H1 (cell line): ENCODE measurements around the gene UVRAG. TPM values are rescaled to one million over a fixed set of nuclear protein-coding genes. Genes with fewer than 3 reads are reported as not detected.

Experiments used
- CTCF ChIA-PET: fragments of 300-600 bp; sonication (Branson Sonifier 250); formaldehyde crosslinking; loops from one replicate; lab custom pipeline; 2021; ENCODE audit not compliant: partially characterized antibody; lab: Charles Lee
- POLR2A ChIA-PET: fragments of 300-600 bp; sonication (Branson Sonifier 250); formaldehyde crosslinking; loops from one replicate; lab custom pipeline; 2021; ENCODE audit warnings: inconsistent platforms; ENCODE audit not compliant: partially characterized antibody; lab: Charles Lee
- DNase-seq, 2 experiments: peaks; one replicate each; pipeline versions ENCODE4 v3.0.0 to v3.0.0-alpha.2; 2010 to 2022; ENCODE audit warnings: low spot score in 2 of 2, low read depth in 1 of 2, mixed read lengths in 1 of 2
- FAIRE-seq: peaks from 2 replicates; lab custom pipeline; 2011; peaks lifted over from hg19 to GRCh38; lab: Jason Lieb, UNC
- H2AFZ ChIP-seq: 2 replicates; pipeline ENCODE4 v1.8.1; 2012; ENCODE audit warnings: low read length, inconsistent platforms
- H2AK5ac ChIP-seq: 2 replicates; pipeline ENCODE4 v1.6.1; 2013; ENCODE audit warnings: low read depth, low read length
- H2BK120ac ChIP-seq: replicated peaks from 2 replicates; pipeline ENCODE3; 2013; ENCODE audit warnings: low read depth, low read length, inconsistent platforms
- H2BK12ac ChIP-seq: 2 replicates; pipeline ENCODE4 v1.6.1; 2013; ENCODE audit warnings: low read depth, low read length
- H2BK15ac ChIP-seq: 2 replicates; pipeline ENCODE4 v1.6.1; 2013; ENCODE audit warnings: low read length
- H2BK20ac ChIP-seq: 2 replicates; pipeline ENCODE4 v1.6.1; 2013; ENCODE audit warnings: low read length
- H2BK5ac ChIP-seq: 2 replicates; pipeline ENCODE4 v1.6.1; 2013; ENCODE audit warnings: low read depth, low read length
- H3K14ac ChIP-seq: 2 replicates; pipeline ENCODE4 v1.6.1; 2013; ENCODE audit warnings: inconsistent platforms; ENCODE audit not compliant: insufficient read length
- H3K18ac ChIP-seq: 2 replicates; pipeline ENCODE4 v1.6.1; 2013; ENCODE audit warnings: low read length; ENCODE audit errors: extremely low read depth
- H3K23ac ChIP-seq: 2 replicates; pipeline ENCODE4 v1.6.1; 2013; ENCODE audit warnings: inconsistent platforms; ENCODE audit not compliant: insufficient read length
- H3K23me2 ChIP-seq: 2 replicates; pipeline ENCODE4 v1.6.1; 2013; ENCODE audit warnings: low read depth, low read length
- H3K27ac ChIP-seq: 2 replicates; pipeline ENCODE4 v1.6.1; 2011; ENCODE audit warnings: low read depth, low read length, inconsistent platforms
- H3K27me3 ChIP-seq, 4 experiments: replicated peaks in 1 of 4; 1 replicate in 1 of 4; 2 replicates in 3 of 4; pipeline versions ENCODE4 v1.6.1 to v1.8.1; 2011 to 2013; ENCODE audit warnings: low read length in 3 of 4, mild to moderate bottlenecking in 3 of 4, inconsistent platforms in 2 of 4, mixed read lengths in 2 of 4, moderate library complexity in 1 of 4; ENCODE audit not compliant: control insufficient read depth in 3 of 4, insufficient read depth in 3 of 4; ENCODE audit errors: extremely low read depth in 1 of 4
- H3K36me3 ChIP-seq, 4 experiments: 2 replicates each; pipeline versions ENCODE4 v1.6.1 to v1.8.1; 2011 to 2013; ENCODE audit warnings: mild to moderate bottlenecking in 4 of 4, low read length in 3 of 4, moderate library complexity in 2 of 4, control low read depth in 1 of 4, inconsistent platforms in 1 of 4; ENCODE audit not compliant: insufficient read depth in 4 of 4, control insufficient read depth in 2 of 4
- H3K4ac ChIP-seq: replicated peaks from 2 replicates; pipeline ENCODE3; 2013; ENCODE audit warnings: low read length, low read depth, mixed read lengths, inconsistent platforms; ENCODE audit not compliant: insufficient read length
- H3K4me1 ChIP-seq, 4 experiments: replicated peaks in 1 of 4; 1 replicate in 1 of 4; 2 replicates in 3 of 4; pipeline versions ENCODE4 v1.6.1 to v1.8.1; 2011 to 2013; ENCODE audit warnings: low read length in 3 of 4, inconsistent platforms in 2 of 4, mixed read lengths in 1 of 4; ENCODE audit not compliant: insufficient read depth in 4 of 4, control insufficient read depth in 3 of 4
- H3K4me2 ChIP-seq, 2 experiments: 2 replicates each; pipeline versions ENCODE4 v1.6.1 to v1.8.1; 2011 to 2013; ENCODE audit warnings: low read depth in 2 of 2, low read length in 2 of 2, control low read depth in 1 of 2, inconsistent platforms in 1 of 2, mild to moderate bottlenecking in 1 of 2; ENCODE audit not compliant: insufficient read depth in 1 of 2
- H3K4me3 ChIP-seq, 4 experiments: fragments of 200-600, 300-600 bp in 1 of 4; sonication (generic), shearing (Covaris generic), sonication (Bioruptor Twin) in 1 of 4; 2 replicates each; pipeline versions ENCODE4 v1.5.1 to v1.8.1; 2011 to 2016; ENCODE audit warnings: low read length in 4 of 4, low read depth in 3 of 4, control low read depth in 2 of 4, inconsistent platforms in 2 of 4, mild to moderate bottlenecking in 2 of 4, mixed read lengths in 1 of 4, moderate library complexity in 1 of 4; ENCODE audit not compliant: insufficient read depth in 2 of 4; ENCODE audit errors: extremely low read depth in 1 of 4
- H3K56ac ChIP-seq: replicated peaks from 2 replicates; pipeline ENCODE3; 2013; ENCODE audit warnings: low read depth, mild to moderate bottlenecking, mixed read lengths, low read length, inconsistent platforms; ENCODE audit not compliant: insufficient read length
- H3K79me1 ChIP-seq: 2 replicates; pipeline ENCODE4 v1.6.1; 2013; ENCODE audit warnings: low read depth, low read length, control low read depth
- H3K79me2 ChIP-seq, 2 experiments: 2 replicates each; pipeline versions ENCODE4 v1.6.1 to v1.8.1; 2012 to 2013; ENCODE audit warnings: low read length in 2 of 2, mild to moderate bottlenecking in 2 of 2, inconsistent platforms in 1 of 2; ENCODE audit not compliant: insufficient read depth in 2 of 2, control insufficient read depth in 1 of 2
- H3K9ac ChIP-seq, 4 experiments: replicated peaks in 1 of 4; 1 replicate in 1 of 4; 2 replicates in 3 of 4; pipeline versions ENCODE4 v1.6.1 to v1.8.1; 2011 to 2013; ENCODE audit warnings: low read depth in 3 of 4, low read length in 3 of 4, control low read depth in 2 of 4, mild to moderate bottlenecking in 2 of 4, moderate library complexity in 2 of 4, inconsistent platforms in 1 of 4; ENCODE audit errors: extremely low read depth in 1 of 4
- H3K9me3 ChIP-seq, 2 experiments: 2 replicates each; pipeline versions ENCODE4 v1.6.1 to v1.8.1; 2012 to 2013; ENCODE audit warnings: mild to moderate bottlenecking in 2 of 2, moderate library complexity in 2 of 2, control low read depth in 1 of 2, inconsistent platforms in 1 of 2, low read depth in 1 of 2, low read length in 1 of 2, mixed read lengths in 1 of 2; ENCODE audit not compliant: insufficient read depth in 2 of 2
- H4K20me1 ChIP-seq, 2 experiments: replicated peaks in 1 of 2; 2 replicates each; pipeline versions ENCODE3 to v1.8.1; 2011 to 2013; ENCODE audit warnings: inconsistent platforms in 2 of 2, low read length in 2 of 2, mild to moderate bottlenecking in 1 of 2; ENCODE audit not compliant: insufficient read depth in 2 of 2, control insufficient read depth in 1 of 2
- H4K5ac ChIP-seq: 2 replicates; pipeline ENCODE4 v1.6.1; 2013; ENCODE audit warnings: low read length, low read depth, mixed read lengths, inconsistent platforms; ENCODE audit not compliant: insufficient read length
- H4K8ac ChIP-seq: 2 replicates; pipeline ENCODE4 v1.8.0; 2013; ENCODE audit warnings: mild to moderate bottlenecking, moderate library complexity, low read length, inconsistent platforms; ENCODE audit not compliant: insufficient read depth; ENCODE audit errors: extremely low read depth
- H4K91ac ChIP-seq: replicated peaks from 2 replicates; pipeline ENCODE3; 2013; ENCODE audit warnings: low read length, mixed read lengths, inconsistent platforms; ENCODE audit not compliant: insufficient read length
- EGR1 ChIP-seq: IDR thresholded peaks from 2 replicates; pipeline ENCODE4 v1.6.1; 2011; ENCODE audit warnings: low read depth, low read length, borderline replicate concordance
- KDM1A ChIP-seq: fragments of 200-600, 300-600 bp; sonication (generic); IDR thresholded peaks from 2 replicates; pipeline ENCODE4 v1.7.1; 2016; ENCODE audit warnings: mild to moderate bottlenecking, low read length, borderline replicate concordance
- KDM4A ChIP-seq: IDR thresholded peaks from one replicate; pipeline ENCODE4 v1.7.1; 2012; ENCODE audit warnings: low read depth, mild to moderate bottlenecking, moderate library complexity, low read length, inconsistent platforms; ENCODE audit not compliant: severe bottlenecking
- SRF ChIP-seq: IDR thresholded peaks from 2 replicates; pipeline ENCODE4 v1.6.1; 2011; ENCODE audit warnings: mild to moderate bottlenecking, low read depth, low read length, moderate library complexity
- TAF1 ChIP-seq: IDR thresholded peaks from 2 replicates; pipeline ENCODE4 v1.6.1; 2011; ENCODE audit warnings: mild to moderate bottlenecking, low read depth, low read length
- WGBS, 2 experiments: shearing (Covaris generic) in 1 of 2; methylation state at CpG; one replicate each; pipeline versions ENCODE4 v1.1.6 to v1.1.7; 2013 to 2015; ENCODE audit warnings: low lambda C conversion rate in 2 of 2, mixed read lengths in 2 of 2, inconsistent platforms in 1 of 2, low coverage in 1 of 2, missing lambda C conversion rate in 1 of 2; ENCODE audit not compliant: insufficient replicate concordance in 2 of 2, insufficient coverage in 1 of 2, insufficient read length in 1 of 2; ENCODE audit errors: extremely low coverage in 1 of 2, missing lambda C conversion rate in 1 of 2; 5-methylcytosine and 5-hydroxymethylcytosine counted together
- polyA plus RNA-seq, 7 experiments: library from polyadenylated mRNA; depleted of rRNA in 3 of 7; stranded (reverse) in 5 of 7; unstranded in 2 of 7; fragments of >200 nt in 5 of 7; fragments of 200-250 nt in 2 of 7; gene quantifications; 1 replicate in 5 of 7; 2 replicates in 1 of 7; 4 replicates in 1 of 7; pipeline versions ENCODE4 v1.2.1 to v1.2.3, GENCODE V29; 2011 to 2013; ENCODE audit warnings: missing spikeins in 2 of 7, mixed read lengths in 2 of 7
- total RNA-seq: library from RNA; stranded (reverse); fragmentation: NEBNext Ultra II Directional; extraction: Animal tissue kit (Norgen Biotek cat#: 25700); gene quantifications from 2 replicates; pipeline ENCODE4 v1.2.1, GENCODE V29; 2021

Gene UVRAG
- total and polyA plus RNA-seq, 2 of the 8 experiments (the other 6 are each of a cell fraction or from before 2014, with no cell fraction given) = 5.5 to 14.7 TPM

DNA sequence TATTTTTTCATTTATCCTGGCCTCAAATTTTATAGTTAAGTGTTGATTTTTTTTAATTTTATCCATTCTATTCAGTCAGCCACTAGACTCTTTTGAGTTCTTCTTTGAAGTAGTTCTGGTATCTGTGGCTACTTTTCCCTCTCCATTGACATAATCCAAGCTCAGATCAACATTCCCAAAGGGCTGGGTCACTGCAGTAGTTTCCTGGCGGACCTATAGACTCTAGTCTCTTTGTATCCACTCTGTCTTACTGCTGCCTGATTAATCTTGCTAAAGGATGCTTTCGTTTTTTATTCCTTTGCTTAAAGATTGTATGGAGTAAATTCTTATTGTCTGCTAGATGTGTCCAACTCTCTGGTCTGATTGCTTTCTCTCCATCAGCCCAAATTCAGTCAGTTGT lies 87.6 kb downstream of the UVRAG start:
- POLR2A ChIA-PET = no interaction called here
- Histone ChIP-seq H3K79me1 (no peaks in the 10 kb centered on the region), H3K4me2 (no peak overlapping the region), H4K8ac (no peak overlapping the region), H3K4me3 (no peak overlapping the region), H3K36me3 (no peaks in the 10 kb centered on the region), H3K27me3 (no peaks in the 10 kb centered on the region), H3K9ac (no peak overlapping the region), H3K23ac (no peak overlapping the region), H2BK15ac (no peak overlapping the region), H2AFZ (no peak overlapping the region), H2BK5ac (no peak overlapping the region), H3K4me1 (no peaks in the 10 kb centered on the region), H3K23me2 (no peaks in the 10 kb centered on the region), H3K79me2 (no peaks in the 10 kb centered on the region), H4K5ac (no peak overlapping the region), H2AK5ac (no peak overlapping the region), H3K9me3 (no peaks in the 10 kb centered on the region), H4K20me1 (peaks cover 0 to 3% of the 10 kb centered on the region in 2 experiments), H3K27ac (no peak overlapping the region), H4K91ac (no peak overlapping the region), H3K18ac (no peak overlapping the region), H3K4ac (no peak overlapping the region), H3K56ac (no peak overlapping the region), H2BK12ac (no peak overlapping the region), H2BK120ac (no peak overlapping the region), H2BK20ac (no peak overlapping the region), H3K14ac (no peak overlapping the region)
- FAIRE-seq = no peak
- 81% methylated on average over 2 of the region's 2 CpGs; no CpG with 5 or more reads in 1 of the 2 experiments for WGBS, 2 experiments
- DNase-seq = no peak
- CTCF ChIA-PET = interaction anchor here (0.7 to 2.5 kb wide), 6 partner anchors 22 to 417 kb away, joined by 3 to 16 read pairs (median 3); no protein-coding TSS in a partner anchor
- TF ChIP-seq KDM1A (no peak), TAF1 (no peak), KDM4A (no peak), EGR1 (no peak), SRF (no peak)
